SH-SY5Y (cell line): ENCODE data around the gene ZPBP2.

Source experiments
- GATA2 ChIP-seq: IDR thresholded peaks from 2 replicates; pipeline ENCODE4 v1.6.1; 2011; ENCODE audit warnings: mild to moderate bottlenecking, low read depth, low read length
- GATA3 ChIP-seq: IDR thresholded peaks from 2 replicates; pipeline ENCODE4 v1.6.1; 2011; ENCODE audit warnings: low read depth, mild to moderate bottlenecking, low read length, moderate library complexity

- no peak for TF ChIP-seq GATA2
- no peak for TF ChIP-seq GATA3
Observed at GRCh38 chr17:39822051-39822451, 46.0 kb upstream of the ZPBP2 start.
